Mucosa of descending colon (tissue), 3 donors: ENCODE results near the gene TSPAN5. TPM values are rescaled to one million over a fixed set of nuclear protein-coding genes. Genes with fewer than 3 reads are reported as not detected.

Source experiments
- ATAC-seq: fragments of 200-7000 bp; cut with Tn5 transposase; one replicate; pipeline ENCODE4 v1.9.1; 2020; ENCODE audit warnings: mild to moderate bottlenecking, moderate library complexity
- DNase-seq, 3 donors: peaks; one replicate each; pipeline ENCODE4 v3.0.0-alpha.2; 2020
- H3K36me3 ChIP-seq: fragments of 200-600 bp; one replicate; pipeline ENCODE4 v1.8.0; 2021; ENCODE audit warnings: low read depth, mild to moderate bottlenecking
- H3K4me1 ChIP-seq: fragments of 200-600 bp; one replicate; pipeline ENCODE4 v1.8.0; 2021; ENCODE audit warnings: low read depth, mild to moderate bottlenecking
- H3K4me3 ChIP-seq: fragments of 200-600 bp; one replicate; pipeline ENCODE4 v1.8.0; 2021; ENCODE audit warnings: mild to moderate bottlenecking
- H3K9me3 ChIP-seq: fragments of 200-600 bp; one replicate; pipeline ENCODE4 v1.8.0; 2021; ENCODE audit warnings: mild to moderate bottlenecking
- CTCF ChIP-seq: fragments of 200-600 bp; IDR thresholded peaks from one replicate; pipeline ENCODE4 v1.8.0; 2022; ENCODE audit warnings: antibody characterized with exemption, mild to moderate bottlenecking
- intact Hi-C, 2 donors: fragments of 100-400 bp; cut with DNase I in 1 of 2; cut with micrococcal nuclease in 1 of 2; formaldehyde crosslinking; loops; one replicate each; pipeline versions ENCODE4 v1.11.0 to v1.11.1; 2022; cut with DNase I, micrococcal nuclease
- total RNA-seq, 3 donors: library from RNA; stranded (reverse); fragmentation: NEBNext Ultra II Directional in 2 of 3; extraction: Animal tissue kit (Norgen Biotek cat#: 25700) in 2 of 3; gene quantifications; one replicate each; pipeline versions ENCODE4 v1.2.1 to v1.2.4, GENCODE V29; 2021 to 2023
- donor health status: DM: no; HTN: no; CAD: no; lungs with moderate emphysema.
- donor health status: DM: no; HTN: no; CAD: no.
- donor health status: DM: no; HTN: yes; CAD: no.

The TSPAN5 gene
- total RNA-seq, 3 donors from 2014 or later: 3.9 to 11.8 (median 4.9) TPM

GRCh38 chr4:98485816-98486345 is 172.5 kb downstream of the TSPAN5 start:
- H3K9me3 ChIP-seq: no peaks in the 10 kb centered on the region
- intact Hi-C loops: no loop called here
- DNase-seq (no peak), ATAC-seq (no peak)
- no peaks in the 10 kb centered on the region for H3K36me3 ChIP-seq
- TF ChIP-seq CTCF: no peak
- H3K4me1 ChIP-seq: no peaks in the 10 kb centered on the region
- H3K4me3 ChIP-seq: no peak overlapping the region

GRCh38 chr4:98484031-98484430 is 174.4 kb downstream of the TSPAN5 start:
- DNase-seq: no peak
- TF ChIP-seq CTCF: no peak
- Histone ChIP-seq H3K4me3 (no peak overlapping the region), H3K9me3 (no peaks in the 10 kb centered on the region), H3K4me1 (no peaks in the 10 kb centered on the region), H3K36me3 (no peaks in the 10 kb centered on the region)
- intact Hi-C loops: no loop called here
- no peak for ATAC-seq

DNA sequence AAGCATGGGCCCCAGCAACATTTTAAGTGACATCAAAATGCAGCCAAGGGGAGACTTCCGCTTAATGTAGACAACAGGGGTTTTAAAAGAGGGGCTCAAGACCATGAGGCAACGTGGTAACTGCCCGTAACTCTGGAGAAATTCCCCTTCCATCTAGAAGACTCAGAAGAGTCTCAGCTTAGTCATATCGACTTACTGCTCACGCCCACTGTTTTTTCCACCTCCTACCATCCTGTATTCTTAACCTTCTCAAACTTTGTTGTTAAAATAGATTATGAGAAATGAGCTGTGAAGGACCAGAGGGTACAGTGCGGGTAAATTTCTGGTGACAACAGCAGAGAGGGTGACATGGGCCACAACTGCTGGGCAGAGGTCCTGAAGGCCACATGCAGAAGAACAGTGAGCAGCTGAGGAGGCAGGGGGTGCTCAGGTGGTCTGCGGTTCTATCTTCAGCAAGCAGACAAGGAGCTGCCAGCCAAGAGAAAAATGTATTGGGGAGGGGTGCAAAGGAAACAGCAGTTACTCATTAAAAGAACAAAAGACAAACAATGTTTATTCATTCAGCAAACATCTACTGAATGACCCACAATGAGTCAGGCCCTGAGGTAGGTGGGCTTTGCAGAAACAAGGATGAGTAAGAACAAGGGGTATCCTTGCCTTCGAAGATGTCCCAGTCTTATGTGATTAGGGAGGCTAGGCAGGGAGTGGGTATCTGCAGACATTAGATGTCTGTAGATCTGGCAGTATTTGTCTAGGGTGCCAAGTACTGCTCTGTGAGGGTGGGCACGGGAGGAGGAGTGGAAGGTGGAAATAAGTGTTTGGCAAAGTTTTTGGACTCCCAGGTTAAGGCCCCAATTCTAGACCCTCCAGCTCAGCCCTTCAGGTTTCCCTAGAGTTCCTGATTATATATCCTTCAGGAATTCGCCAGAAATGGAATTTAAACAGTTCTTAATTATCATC is 175.3 kb downstream of the TSPAN5 start:
- TF ChIP-seq CTCF: no peak
- no peak for ATAC-seq
- Histone ChIP-seq H3K4me1 (no peaks in the 10 kb centered on the region), H3K4me3 (no peak overlapping the region), H3K9me3 (no peaks in the 10 kb centered on the region), H3K36me3 (no peaks in the 10 kb centered on the region)
- no peak for DNase-seq
- intact Hi-C loops: no loop called here

GRCh38 chr4:98482503-98482846 is 175.9 kb downstream of the TSPAN5 start:
- no peaks in the 10 kb centered on the region for H3K36me3 ChIP-seq
- DNase-seq (no peak), ATAC-seq (no peak)
- H3K4me3 ChIP-seq: no peak overlapping the region
- no peaks in the 10 kb centered on the region for H3K9me3 ChIP-seq
- H3K4me1 ChIP-seq: no peaks in the 10 kb centered on the region
- intact Hi-C loops: no loop called here
- no peak for TF ChIP-seq CTCF

GRCh38 chr4:98481167-98481566 is 177.2 kb downstream of the TSPAN5 start:
- Histone ChIP-seq H3K4me1 (no peaks in the 10 kb centered on the region), H3K36me3 (no peaks in the 10 kb centered on the region), H3K4me3 (no peak overlapping the region), H3K9me3 (no peaks in the 10 kb centered on the region)
- intact Hi-C loops: no loop called here
- DNase-seq: no peak
- ATAC-seq: no peak
- TF ChIP-seq CTCF: no peak
